NCI-H345 (cell line): ENCODE measurements around the gene ABCC3.

Experiments
- DNase-seq: peaks from one replicate; lab custom pipeline; 2025; lab: John Stamatoyannopoulos, UW

ABCC3 gene

GRCh38 chr17:50627782-50628601, 6.7 kb upstream of the ABCC3 start:
- DNase-seq, result peak; percentile 28

DNA sequence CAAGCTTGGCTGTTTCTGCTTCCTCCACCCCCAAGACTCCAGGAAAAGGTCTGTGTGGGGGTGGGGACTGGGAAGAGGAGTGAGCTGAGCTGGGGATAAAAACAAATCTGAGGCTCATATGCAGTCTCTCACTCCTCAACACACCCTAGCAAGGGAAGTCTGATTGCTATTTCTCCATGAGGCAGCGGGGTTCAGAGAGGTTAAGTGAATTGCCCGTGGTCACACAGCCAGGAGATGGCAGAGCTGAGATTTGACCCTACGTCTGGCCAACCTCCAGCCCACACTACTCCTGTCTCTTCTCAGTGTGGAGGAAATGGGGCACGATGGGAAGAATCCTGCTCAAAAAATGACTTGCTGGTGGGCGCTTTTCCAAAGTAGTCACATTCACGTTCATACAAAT, 4.8 kb upstream of the ABCC3 start:
- DNase-seq, result no peak

- DNase-seq, result peak; percentile 60
Measured at GRCh38 chr17:50630524-50631194, 4.0 kb upstream of the ABCC3 start.

- DNase-seq, result no peak
Measured at GRCh38 chr17:50631195-50631907, 3.3 kb upstream of the ABCC3 start.

- no peak for DNase-seq
Measured at GRCh38 chr17:50631908-50632571, 2.6 kb upstream of the ABCC3 start.

DNA sequence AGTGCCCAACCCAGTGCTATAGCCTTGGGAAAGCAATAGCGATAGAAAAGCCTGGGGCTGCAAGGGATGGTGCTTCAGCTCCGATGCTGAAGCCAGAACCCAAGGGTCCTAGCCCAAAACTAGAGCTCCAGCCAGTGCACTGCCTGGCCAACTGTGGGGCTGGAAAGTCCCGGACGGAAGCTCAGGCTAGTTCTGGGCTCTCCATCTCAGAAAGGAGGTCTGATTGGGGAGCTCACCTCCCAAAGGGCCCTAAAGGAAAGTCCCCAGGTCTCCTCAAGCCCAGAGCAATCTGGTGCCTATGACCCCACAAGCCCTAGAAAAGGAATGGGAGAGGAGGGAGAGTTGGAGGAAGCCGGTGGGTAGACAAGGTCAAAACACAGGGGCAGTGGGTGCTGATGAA, 2.0 kb upstream of the ABCC3 start:
- DNase-seq, result no peak

DNA sequence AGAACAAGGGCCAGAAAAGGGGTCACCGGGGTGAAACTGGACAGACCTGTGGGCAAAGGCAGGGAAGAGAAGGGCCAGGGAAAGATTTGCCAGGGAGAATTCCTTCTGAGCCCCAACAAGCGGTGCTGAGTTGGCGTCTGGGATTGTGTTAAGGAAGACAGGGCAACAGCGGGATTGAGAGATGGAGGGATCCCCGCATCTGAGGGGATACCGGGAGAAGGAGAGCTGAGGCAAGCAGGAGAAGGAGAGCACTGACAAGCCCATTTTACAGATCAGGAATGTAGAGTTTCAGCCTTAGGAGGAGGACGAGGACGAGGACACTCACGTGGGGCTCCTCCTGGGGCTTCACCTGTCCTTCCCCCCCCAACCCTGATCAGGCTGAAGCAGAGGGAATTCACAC, 998 bp upstream of the ABCC3 start:
- no peak for DNase-seq

DNA sequence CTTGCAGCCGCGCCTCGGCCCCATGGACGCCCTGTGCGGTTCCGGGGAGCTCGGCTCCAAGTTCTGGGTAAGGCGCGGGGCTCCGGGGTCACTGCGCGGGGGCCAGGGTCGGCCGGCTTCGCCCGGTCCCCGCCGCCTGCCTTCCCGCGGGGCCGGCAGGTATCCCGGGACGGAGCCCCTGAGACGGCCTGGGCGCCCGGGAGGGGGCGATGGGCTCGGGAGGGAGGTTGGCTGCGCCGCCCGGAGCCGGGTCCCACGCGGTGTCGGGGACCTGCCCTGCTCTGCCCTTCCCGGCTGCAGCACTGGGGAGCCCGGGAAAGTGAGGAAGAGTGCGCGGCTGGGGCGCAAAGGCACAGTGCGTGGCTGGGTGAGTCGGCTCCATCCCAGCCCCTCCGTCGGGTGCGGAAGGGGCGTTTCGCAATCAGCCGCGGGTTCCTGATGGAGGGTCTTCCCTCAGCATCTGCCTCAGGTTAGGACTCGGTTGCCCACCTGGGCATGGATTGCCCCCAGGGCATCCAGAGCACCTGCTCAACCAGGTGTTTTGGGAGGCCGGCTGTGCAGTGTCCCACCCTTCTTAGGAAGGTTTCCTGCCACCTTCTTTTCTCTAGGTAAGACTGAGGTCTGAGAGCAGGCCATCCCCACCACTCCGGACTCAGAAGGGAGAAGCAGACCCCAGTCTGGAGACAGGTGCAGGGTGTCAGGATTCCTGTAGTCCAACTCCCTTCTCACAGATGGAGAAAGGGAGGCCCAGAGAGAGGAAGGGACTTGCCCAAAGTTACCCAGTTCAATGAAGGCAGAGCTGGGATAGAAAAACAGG, 442 bp downstream of the ABCC3 start:
- DNase-seq, result no peak

DNA sequence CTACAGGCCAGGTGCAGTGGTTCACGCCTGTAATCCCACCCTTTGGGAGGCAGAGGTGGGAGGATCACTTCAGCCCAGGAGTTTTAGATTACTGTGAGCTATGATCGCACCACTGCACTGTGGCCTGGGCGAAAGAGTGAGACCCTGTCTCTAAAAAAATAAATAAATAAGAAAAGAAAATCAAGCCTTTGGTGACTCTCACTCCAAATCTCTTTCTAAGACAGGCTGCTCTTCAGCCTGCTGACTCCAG, 976 bp downstream of the ABCC3 start:
- DNase-seq, result no peak

DNA sequence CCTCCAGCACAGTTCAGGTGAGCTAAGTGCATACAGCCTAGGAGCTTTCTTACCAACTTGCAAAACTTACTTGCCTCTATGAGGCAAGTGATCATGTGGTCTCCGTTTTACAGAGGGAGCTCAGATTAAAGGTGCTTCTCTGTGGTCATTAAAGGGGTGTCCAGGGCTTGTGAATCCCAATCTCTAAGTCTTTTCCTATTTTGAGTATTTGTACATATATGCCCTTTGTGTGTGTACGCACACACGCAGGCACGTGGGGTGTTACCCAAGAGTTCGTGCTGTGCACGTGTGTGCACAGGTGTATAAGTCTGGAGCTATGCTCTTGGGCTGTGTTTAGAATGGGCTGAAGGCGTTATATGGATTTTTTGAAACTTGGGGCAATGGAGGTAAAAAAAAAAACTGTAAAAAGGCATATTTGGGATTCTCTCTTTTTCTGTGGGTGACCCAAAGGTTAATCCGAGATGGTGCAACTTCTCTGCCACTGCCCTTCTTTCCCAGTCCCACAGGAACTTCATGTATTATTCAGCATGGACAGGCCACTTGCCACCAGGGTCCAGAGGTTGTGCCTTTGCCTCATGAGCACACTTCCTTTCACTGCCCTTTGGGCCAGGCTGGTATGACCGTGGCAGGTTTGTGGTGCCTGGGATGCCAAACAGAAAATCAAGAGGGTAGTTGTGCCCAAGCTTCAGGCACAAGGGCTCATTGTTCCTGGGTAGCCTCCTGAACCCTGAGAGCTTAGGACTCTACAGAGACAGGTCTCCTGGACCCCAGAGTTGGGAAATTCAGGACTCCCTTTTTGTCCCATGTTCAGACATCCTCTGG, 1.5 kb downstream of the ABCC3 start:
- no peak for DNase-seq

- DNase-seq, result no peak
Measured at GRCh38 chr17:50636804-50637195, 2.1 kb downstream of the ABCC3 start.

DNA sequence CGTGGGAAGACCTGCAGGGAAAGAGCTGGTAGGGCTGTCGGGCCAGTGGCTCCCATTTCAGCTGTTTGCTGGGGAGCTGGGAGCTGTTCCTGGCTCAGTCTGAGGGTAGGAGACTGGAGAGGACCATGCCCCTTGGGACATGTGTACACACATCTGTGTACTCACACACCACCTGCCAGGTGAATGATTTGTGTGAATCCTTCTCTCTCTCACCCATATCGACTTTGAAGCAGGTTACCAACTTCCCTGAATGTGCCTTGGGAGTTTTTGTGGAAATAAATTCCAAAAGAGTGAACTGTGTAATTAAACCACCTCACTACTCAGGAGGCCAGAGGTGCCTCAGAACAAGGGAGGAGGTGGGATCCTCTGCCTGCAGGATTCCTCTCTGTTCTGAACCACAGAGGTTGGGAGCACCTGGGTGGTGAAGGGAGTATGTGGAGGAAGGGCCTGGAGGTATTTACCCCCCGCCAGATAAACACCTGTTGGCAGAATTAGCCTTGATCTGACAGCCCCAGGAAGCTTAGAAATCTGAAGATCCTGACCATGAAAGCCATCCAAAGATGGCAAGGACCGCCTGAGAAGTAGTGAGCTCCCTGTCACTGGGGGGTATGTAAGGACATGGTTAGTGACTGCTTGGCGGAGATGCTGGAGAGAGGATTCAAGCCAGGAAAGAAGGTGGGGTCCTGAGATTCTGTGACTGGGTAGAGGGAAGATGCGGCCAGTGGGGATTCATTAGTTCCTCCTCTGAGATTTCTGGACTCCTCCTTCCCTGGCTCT, 3.3 kb downstream of the ABCC3 start:
- no peak for DNase-seq

DNA sequence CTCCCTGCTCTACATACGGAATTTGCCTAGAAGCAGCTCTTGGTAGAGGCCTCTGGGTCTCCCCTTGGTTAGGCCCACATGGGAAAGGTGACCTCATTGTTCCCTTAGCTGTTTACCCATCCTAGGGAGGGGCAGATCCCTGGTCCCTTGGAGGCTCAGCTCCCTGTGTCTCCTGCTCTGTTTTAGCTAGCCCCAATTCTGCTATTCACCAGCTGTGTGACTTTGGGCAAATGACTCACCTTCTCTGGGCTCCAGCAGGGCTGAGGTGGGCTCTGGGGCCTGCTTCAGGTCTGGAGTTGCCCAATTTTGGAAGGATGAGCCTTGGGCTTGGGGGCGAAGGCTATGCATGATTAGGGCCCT, 3.9 kb downstream of the ABCC3 start:
- no peak for DNase-seq

GRCh38 chr17:50638966-50639713, 4.5 kb downstream of the ABCC3 start:
- no peak for DNase-seq

GRCh38 chr17:50640686-50641351, 6.1 kb downstream of the ABCC3 start:
- no peak for DNase-seq

DNA sequence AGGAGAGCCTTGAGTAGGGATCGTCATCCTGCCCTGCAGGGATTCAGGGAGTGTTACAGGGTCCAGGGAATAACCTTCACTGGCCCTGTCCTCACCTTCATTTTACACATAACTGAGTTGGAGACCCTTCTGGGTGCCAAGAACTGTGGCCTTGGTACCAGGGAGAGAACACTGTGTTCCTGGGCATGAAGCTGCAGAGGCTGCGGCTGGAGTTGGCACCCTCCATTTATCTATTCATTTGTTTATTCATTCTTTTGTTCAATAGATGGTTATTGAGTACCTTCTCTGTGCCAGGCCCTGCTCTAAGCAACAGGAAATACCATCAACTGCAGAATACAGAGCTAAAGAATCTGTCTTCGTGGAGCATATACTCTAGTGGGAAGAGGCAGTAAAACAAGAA, 6.7 kb downstream of the ABCC3 start:
- no peak for DNase-seq

GRCh38 chr17:50642071-50642721, 7.5 kb downstream of the ABCC3 start:
- no peak for DNase-seq
